IMR-90 (cell line): ENCODE data around the gene LYPD4. TPM values are rescaled to one million over a fixed set of nuclear protein-coding genes. Genes with fewer than 3 reads are reported as not detected.

Source experiments
- ATAC-seq: fragments of 200-7000 bp; cut with Tn5 transposase; 2 replicates; pipeline ENCODE4 v1.9.1; 2020; ENCODE audit warnings: low read depth, mild to moderate bottlenecking, moderate library complexity
- BruUV-seq: library from RNA; stranded (reverse); fragments of 400-500 nt; replicated peaks from 2 replicates; lab custom pipeline; 2021; lab: Mats Ljungman, UMichigan
- CTCF ChIA-PET: fragments of 300-600 bp; formaldehyde crosslinking; extraction: SDS; loops from one replicate; lab custom pipeline; 2021; ENCODE audit warnings: antibody characterized with exemption; lab: Yijun Ruan, JAX
- POLR2A ChIA-PET: fragments of 300-600 bp; sonication (Branson Sonifier 250); formaldehyde crosslinking; loops from one replicate; lab custom pipeline; 2022; ENCODE audit warnings: antibody characterized with exemption; ENCODE audit not compliant: unreplicated experiment; lab: Charles Lee
- DNase-seq: peaks from one replicate; pipeline ENCODE4 v3.0.0; 2013
- H2AFZ ChIP-seq: replicated peaks from 2 replicates; pipeline ENCODE3; 2013; ENCODE audit warnings: low read length, mild to moderate bottlenecking; ENCODE audit not compliant: poor library complexity
- H2AK5ac ChIP-seq: 2 replicates; pipeline ENCODE4 v1.6.1; 2013; ENCODE audit warnings: low read depth, low read length, inconsistent platforms
- H2AK9ac ChIP-seq: replicated peaks from 2 replicates; pipeline ENCODE3; 2013; ENCODE audit warnings: mild to moderate bottlenecking, low read depth, low read length, moderate library complexity; ENCODE audit not compliant: poor library complexity
- H2BK120ac ChIP-seq: 2 replicates; pipeline ENCODE4 v1.6.1; 2013; ENCODE audit warnings: low read depth, low read length, inconsistent platforms
- H2BK15ac ChIP-seq: 3 replicates; pipeline ENCODE4 v1.6.1; 2013; ENCODE audit warnings: low read depth, low read length, inconsistent platforms
- H2BK20ac ChIP-seq: 2 replicates; pipeline ENCODE4 v1.6.1; 2013; ENCODE audit warnings: low read depth, mild to moderate bottlenecking, inconsistent platforms, low read length, moderate library complexity
- H2BK5ac ChIP-seq: 2 replicates; pipeline ENCODE4 v1.6.1; 2013; ENCODE audit warnings: mild to moderate bottlenecking, low read depth, low read length, inconsistent platforms; ENCODE audit not compliant: poor library complexity, severe bottlenecking
- H3K14ac ChIP-seq: replicated peaks from 2 replicates; pipeline ENCODE4 v1.6.1; 2013; ENCODE audit warnings: low read depth, low read length, inconsistent platforms
- H3K18ac ChIP-seq: 2 replicates; pipeline ENCODE4 v1.6.1; 2013; ENCODE audit warnings: low read depth, low read length, control low read depth
- H3K23ac ChIP-seq: 2 replicates; pipeline ENCODE4 v1.6.1; 2013; ENCODE audit warnings: low read depth, low read length, inconsistent platforms
- H3K27ac ChIP-seq: 2 replicates; pipeline ENCODE4 v1.5.1; 2013; ENCODE audit warnings: mild to moderate bottlenecking, control low read depth, low read length; ENCODE audit not compliant: insufficient read depth
- H3K27me3 ChIP-seq: 2 replicates; pipeline ENCODE4 v1.6.1; 2013; ENCODE audit warnings: low read length; ENCODE audit not compliant: control insufficient read depth, insufficient read depth
- H3K36me3 ChIP-seq: 2 replicates; pipeline ENCODE4 v1.6.1; 2013; ENCODE audit warnings: low read length, mixed read lengths; ENCODE audit not compliant: control insufficient read depth, insufficient read depth
- H3K4ac ChIP-seq: 2 replicates; pipeline ENCODE4 v1.6.1; 2013; ENCODE audit warnings: low read depth, low read length, inconsistent platforms
- H3K4me1 ChIP-seq: 2 replicates; pipeline ENCODE4 v1.6.1; 2013; ENCODE audit warnings: low read length, mixed read lengths; ENCODE audit not compliant: control insufficient read depth, insufficient read depth
- H3K4me2 ChIP-seq: 2 replicates; pipeline ENCODE4 v1.6.1; 2013; ENCODE audit warnings: low read depth, mild to moderate bottlenecking, control low read depth, low read length, moderate library complexity
- H3K4me3 ChIP-seq: 2 replicates; pipeline ENCODE4 v1.5.1; 2013; ENCODE audit warnings: low read depth, mild to moderate bottlenecking, control low read depth, low read length, moderate library complexity; ENCODE audit not compliant: insufficient read depth
- H3K56ac ChIP-seq: 2 replicates; pipeline ENCODE4 v1.6.1; 2013; ENCODE audit warnings: low read length, inconsistent platforms; ENCODE audit not compliant: insufficient read depth; ENCODE audit errors: extremely low read depth
- H3K79me1 ChIP-seq, 2 experiments: 2 replicates each; pipeline ENCODE4 v1.6.1; 2013; ENCODE audit warnings: low read length in 2 of 2, inconsistent platforms in 1 of 2, low read depth in 1 of 2
- H3K9ac ChIP-seq: 2 replicates; pipeline ENCODE4 v1.6.1; 2013; ENCODE audit warnings: low read depth, low read length, control low read depth
- H3K9me1 ChIP-seq: 2 replicates; pipeline ENCODE4 v1.6.1; 2013; ENCODE audit warnings: low read length, inconsistent platforms; ENCODE audit not compliant: insufficient read depth
- H3K9me3 ChIP-seq: 2 replicates; pipeline ENCODE4 v1.6.1; 2013; ENCODE audit warnings: low read length; ENCODE audit not compliant: control insufficient read depth, insufficient read depth
- H4K20me1 ChIP-seq: 2 replicates; pipeline ENCODE4 v1.6.1; 2013; ENCODE audit warnings: low read length, inconsistent platforms; ENCODE audit not compliant: insufficient read depth
- H4K5ac ChIP-seq: 2 replicates; pipeline ENCODE4 v1.6.1; 2013; ENCODE audit warnings: mild to moderate bottlenecking, low read depth, low read length, control low read depth
- H4K8ac ChIP-seq, 2 experiments: 2 replicates each; pipeline ENCODE4 v1.6.1; 2013; ENCODE audit warnings: low read depth in 2 of 2, low read length in 2 of 2, control low read depth in 1 of 2, inconsistent platforms in 1 of 2
- H4K91ac ChIP-seq: 2 replicates; pipeline ENCODE4 v1.6.1; 2013; ENCODE audit warnings: low read depth, low read length, inconsistent platforms; ENCODE audit not compliant: insufficient read depth
- BHLHE40 ChIP-seq: fragments of 150-350 bp; IDR thresholded peaks from 2 replicates; pipeline ENCODE4 v1.6.1; 2016; ENCODE audit warnings: mild to moderate bottlenecking, low read depth, low read length
- CTCF ChIP-seq: conservative IDR thresholded peaks from 2 replicates; pipeline ENCODE4 v1.5.1; 2012; ENCODE audit warnings: mild to moderate bottlenecking, low read depth, low read length, improper control_type of control experiment
- WGBS, 2 experiments: methylation state at CpG; one replicate each; pipeline versions ENCODE4 v1.1.5 to v1.1.7; 2013; ENCODE audit warnings: missing lambda C conversion rate in 2 of 2; ENCODE audit not compliant: insufficient read length in 1 of 2; ENCODE audit errors: extremely low coverage in 2 of 2; 5-methylcytosine and 5-hydroxymethylcytosine counted together
- dilution Hi-C: fragments of 300-500 bp; cut with HindIII; formaldehyde crosslinking; loops from one replicate; pipeline ENCODE4 v1.14.3; 2018; ENCODE audit warnings: low sequenced_read_pairs; ENCODE audit not compliant: unreplicated experiment
- in situ Hi-C: fragments of 300-500 bp; cut with MboI; formaldehyde crosslinking; loops from 3 replicates; pipeline ENCODE4 v1.14.3; 2019; ENCODE audit warnings: low sequenced_read_pairs, inconsistent platforms, mixed read lengths
- intact Hi-C: fragments of 100-400 bp; cut with micrococcal nuclease; formaldehyde crosslinking; loops from 2 replicates; pipeline ENCODE4 v1.10.0; 2022
- polyA plus RNA-seq, 3 experiments: library from polyadenylated mRNA; depleted of rRNA; stranded (reverse); fragments of >200 nt; gene quantifications; 2 replicates each; pipeline ENCODE4 v1.2.3, GENCODE V29; 2012; ENCODE audit warnings: low replicate concordance in 1 of 3
- total RNA-seq: library from RNA; depleted of rRNA; stranded (reverse); fragments of >200 nt; gene quantifications from 2 replicates; pipeline ENCODE4 v1.2.3, GENCODE V29; 2012

Gene LYPD4
- total and polyA plus RNA-seq, 2 of the 4 experiments (the other 2 are of a cell fraction), result not detected

GRCh38 chr19:41893899-41894298 lies 49.4 kb upstream of the LYPD4 start:
- in situ Hi-C loops, result no loop called here
- Histone ChIP-seq H3K23ac (no peak overlapping the region), H3K36me3 (peaks cover 61% of the 10 kb centered on the region), H3K27me3 (no peaks in the 10 kb centered on the region), H3K4me1 (no peaks in the 10 kb centered on the region), H4K20me1 (peaks cover 12% of the 10 kb centered on the region), H2AK5ac (no peak overlapping the region), H3K18ac (no peak overlapping the region), H3K56ac (no peak overlapping the region), H2BK15ac (no peak overlapping the region), H2BK120ac (no peak overlapping the region), H3K14ac (no peak overlapping the region), H3K9ac (no peak overlapping the region), H3K9me1 (no peaks in the 10 kb centered on the region), H4K8ac (no peak overlapping the region), H3K27ac (no peak overlapping the region), H2BK20ac (no peak overlapping the region), H2BK5ac (no peak overlapping the region), H4K5ac (no peak overlapping the region), H3K4ac (no peak overlapping the region), H4K91ac (no peak overlapping the region), H2AFZ (no peak overlapping the region), H3K4me2 (no peak overlapping the region), H2AK9ac (no peak overlapping the region), H3K9me3 (no peaks in the 10 kb centered on the region), H3K79me1 (peaks cover 9 to 19% of the 10 kb centered on the region in 2 experiments), H3K4me3 (no peak overlapping the region)
- CTCF ChIA-PET, result no interaction called here
- ATAC-seq (peak; percentile 44), DNase-seq (peak; percentile 38)
- dilution Hi-C loops, result no loop called here
- WGBS, 2 experiments, result no CpG with 5 or more reads among the region's 6 CpGs
- intact Hi-C loops, result no loop called here
- no TSS peak for BruUV-seq
- TF ChIP-seq CTCF, result peak; percentile 18; the same call in 1 of the 2 replicates
- no peak for TF ChIP-seq BHLHE40
- POLR2A ChIA-PET, result no interaction called here
